Measurements from ENCODE around the gene PC.

PC gene

GRCh38 chr11:66910016-66910415, 48.2 kb downstream of the PC start:
- no peak for DNase-seq

GRCh38 chr11:66909181-66909580, 49.0 kb downstream of the PC start:
- no peak for DNase-seq

- no peak for DNase-seq
Measured at GRCh38 chr11:66907751-66908630, 50.2 kb downstream of the PC start.

DNA sequence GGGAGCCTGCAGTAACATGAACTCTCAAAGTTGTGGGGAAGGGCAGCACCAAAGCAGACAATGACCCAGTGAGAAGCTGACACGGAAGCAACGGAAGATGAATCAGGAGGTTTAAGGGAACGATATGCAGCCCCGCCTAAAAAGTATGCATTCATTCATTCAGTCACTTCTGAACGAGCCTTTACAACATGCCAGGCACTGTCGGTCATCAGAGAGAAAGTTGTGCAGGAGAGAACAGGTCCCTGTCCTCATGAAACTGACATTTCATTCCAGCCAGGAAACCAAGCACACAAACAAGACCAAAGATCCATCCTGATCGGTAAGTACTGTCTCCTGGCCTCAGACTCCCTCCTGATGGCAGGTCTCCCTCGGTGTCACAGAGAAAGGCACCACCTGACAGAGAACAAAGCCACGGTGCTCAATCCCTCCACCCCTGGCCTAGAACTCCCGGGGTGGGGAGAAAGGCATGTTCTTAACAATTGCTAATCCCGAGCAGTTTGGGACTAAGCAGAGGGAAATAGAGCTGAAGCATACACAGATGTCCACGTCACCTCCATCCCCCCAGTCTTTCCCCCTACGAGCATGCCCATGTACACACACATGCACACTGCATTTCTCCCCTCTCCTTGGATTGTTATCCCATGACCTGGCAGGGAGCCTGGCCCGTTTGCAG, 52.0 kb downstream of the PC start:
- DNase-seq: no peak

DNA sequence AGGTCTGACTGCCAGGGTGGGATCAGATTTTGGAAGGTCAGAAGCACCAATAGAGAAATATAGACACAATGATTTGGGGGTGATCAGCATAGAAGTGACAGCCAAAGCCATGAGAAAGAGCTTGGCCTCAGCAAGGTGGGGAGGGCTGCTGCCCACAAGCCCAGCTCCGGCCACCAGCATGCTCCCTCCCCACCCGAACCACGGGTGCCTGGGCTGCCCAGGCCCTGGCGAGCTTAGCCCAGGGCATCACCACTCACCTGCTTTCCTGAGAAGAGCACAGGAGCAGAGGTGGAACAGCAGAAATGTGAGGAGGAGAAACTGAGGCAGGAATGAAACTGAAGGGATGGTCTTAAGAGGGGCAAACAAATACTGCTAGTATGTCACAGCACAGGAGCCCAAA, 52.6 kb downstream of the PC start:
- DNase-seq: no peak

DNA sequence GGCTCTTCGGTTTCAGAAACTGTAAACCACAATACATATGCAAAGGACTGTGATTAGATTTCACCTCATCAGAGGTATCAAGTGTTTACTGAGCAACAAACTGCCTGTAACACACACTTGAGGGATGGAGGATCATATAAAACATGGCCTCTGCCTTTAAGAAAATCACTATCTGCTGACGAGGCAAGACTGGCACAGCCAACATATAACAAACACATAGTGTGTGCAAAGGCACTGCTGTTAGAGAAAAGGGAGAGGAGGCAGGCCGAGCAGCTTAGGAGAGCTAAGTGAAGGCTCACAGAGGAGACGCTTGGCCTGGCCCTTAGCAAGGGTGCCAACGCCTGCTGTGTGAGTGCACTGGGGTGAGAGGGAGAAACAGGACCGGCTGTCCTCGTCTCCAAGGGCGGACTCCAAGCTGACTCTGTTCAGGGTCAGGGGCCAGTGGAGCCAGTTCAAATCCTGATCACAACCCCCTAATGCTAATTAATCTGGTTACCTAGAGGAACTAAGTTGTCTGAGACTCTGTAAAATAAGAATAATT, 53.1 kb downstream of the PC start:
- no peak for DNase-seq

GRCh38 chr11:66904561-66904960, 53.6 kb downstream of the PC start:
- no peak for DNase-seq

DNA sequence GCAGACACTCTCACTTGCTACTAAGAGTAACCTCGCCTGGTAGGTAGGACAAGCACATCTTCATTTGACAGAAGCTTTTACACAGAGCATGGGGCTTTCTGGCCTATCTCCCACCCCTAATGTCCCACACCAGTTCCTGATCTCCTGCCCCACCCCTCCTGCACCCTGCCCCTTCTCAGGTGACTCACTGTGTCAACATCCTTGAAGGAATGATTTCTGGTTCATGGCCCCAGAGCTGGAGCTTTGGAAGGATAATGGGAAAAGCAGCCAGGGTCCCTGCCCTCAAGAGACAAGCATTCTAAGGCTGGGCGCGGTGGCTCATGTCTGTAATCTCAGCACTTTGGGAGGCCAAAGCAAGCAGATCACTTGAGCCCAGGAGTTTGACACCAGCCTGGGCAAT, 54.1 kb downstream of the PC start:
- no peak for DNase-seq

DNA sequence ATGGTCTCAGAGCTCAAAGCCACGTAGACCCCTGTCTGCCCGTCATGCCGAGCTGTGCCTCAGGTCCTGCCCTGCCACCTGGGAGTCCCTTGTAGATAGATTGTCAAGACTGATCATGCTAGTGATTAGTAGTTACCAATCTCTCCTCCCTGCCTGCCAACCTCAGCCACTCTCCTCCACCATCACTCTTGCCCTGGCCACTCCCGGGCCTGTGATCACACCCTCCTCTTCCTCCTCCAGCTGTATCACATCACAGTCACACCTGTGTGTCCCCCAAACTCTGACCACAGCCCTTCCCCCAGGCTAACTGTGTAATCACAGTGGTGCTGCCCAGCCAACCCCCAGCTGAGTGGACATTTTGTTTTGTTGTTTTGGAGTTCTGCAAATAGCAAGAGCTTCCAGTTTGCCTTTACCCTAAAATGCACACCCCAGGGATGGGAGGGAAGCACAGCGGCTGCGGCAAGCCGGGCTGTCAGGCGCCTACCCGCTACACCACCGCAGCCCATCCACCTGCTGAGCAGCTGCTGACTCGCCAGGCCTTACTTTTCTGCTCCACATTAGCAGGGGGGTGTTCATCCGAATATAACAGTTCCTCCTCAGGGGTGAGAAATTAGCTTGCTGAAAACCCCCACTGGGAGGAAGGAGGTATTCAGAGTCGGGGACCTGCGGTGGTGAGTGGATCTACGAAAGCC, 55.6 kb downstream of the PC start:
- no peak for DNase-seq

GRCh38 chr11:66901964-66902390, 56.2 kb downstream of the PC start:
- DNase-seq: no peak

GRCh38 chr11:66894141-66894540, 64.0 kb downstream of the PC start:
- no peak for DNase-seq

DNA sequence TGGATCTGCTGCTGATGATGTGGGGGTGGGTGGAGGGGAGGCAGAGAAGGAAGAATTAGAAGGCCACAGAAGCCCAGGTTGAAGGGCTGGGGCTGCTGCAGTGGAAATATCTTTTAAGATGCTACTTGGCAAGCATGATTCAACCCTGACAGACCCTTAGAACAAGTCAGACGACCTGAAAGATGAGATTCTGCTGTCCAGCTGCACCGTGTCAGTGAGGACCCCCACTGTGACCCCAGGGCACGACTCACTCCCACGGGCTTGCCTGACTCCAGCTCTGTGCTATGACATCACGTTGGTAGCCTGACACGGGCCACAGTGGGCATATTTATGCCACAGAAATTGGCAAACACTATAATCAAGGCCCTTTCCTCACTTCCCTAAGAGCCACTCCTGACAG, 65.3 kb downstream of the PC start:
- no peak for DNase-seq

DNA sequence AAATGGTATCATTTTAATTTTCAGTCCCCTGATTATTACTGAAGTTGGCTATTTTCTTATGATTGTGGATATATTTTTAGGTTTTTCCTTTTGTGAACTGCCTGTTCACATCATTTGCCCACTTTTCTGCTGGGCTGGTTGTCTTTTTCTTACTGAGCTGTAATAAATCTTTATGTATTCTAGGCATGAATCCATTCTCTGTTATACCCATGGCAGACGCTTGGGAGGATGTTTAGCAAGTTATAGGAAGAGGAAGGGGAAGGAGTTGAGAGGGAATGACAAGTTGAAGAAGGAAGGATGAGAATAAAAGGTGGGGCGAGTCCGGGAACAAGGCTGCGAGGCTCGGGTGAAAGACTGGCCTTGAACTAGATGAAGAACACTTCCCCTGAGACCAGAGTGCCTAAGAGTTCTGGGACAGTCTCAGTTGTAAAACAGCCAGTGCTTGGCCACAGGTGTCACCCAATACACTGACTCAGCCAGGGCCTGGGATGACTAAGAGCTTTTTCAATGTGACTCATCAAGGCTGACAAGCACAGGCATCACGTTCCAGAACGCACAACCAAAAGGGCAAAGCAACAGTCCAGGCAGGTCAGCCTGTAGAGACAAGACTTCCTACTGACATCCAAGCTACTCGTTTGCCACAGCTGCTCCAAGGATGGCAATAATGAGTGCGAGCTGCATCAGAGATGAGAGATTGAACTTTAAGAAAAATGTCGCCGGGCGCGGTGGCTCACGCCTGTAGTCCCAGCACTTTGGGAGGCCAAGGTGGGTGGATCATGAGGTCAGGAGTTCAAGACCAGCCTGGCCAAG, 66.1 kb downstream of the PC start:
- no peak for DNase-seq

DNA sequence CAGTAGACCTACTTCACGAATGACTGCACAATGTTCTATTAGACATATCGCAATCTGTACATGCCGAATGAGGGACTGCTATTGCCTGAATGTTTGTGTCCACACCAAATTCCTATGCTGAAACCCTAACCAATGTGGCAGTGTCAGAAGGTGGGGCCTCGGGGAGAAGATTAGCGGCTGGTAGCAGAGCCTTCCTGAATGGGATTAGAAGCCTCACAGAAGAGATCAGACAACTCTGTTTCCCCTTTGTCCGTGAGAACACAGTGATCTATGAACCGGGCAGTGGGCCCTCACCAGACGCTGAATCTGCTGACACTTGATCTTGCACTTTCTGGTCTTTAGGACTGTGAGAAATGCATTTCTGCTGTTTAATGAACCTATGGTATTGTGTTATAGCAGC, 68.2 kb downstream of the PC start:
- no peak for DNase-seq

- no peak for DNase-seq
Measured at GRCh38 chr11:66888282-66888681, 69.9 kb downstream of the PC start.

DNA sequence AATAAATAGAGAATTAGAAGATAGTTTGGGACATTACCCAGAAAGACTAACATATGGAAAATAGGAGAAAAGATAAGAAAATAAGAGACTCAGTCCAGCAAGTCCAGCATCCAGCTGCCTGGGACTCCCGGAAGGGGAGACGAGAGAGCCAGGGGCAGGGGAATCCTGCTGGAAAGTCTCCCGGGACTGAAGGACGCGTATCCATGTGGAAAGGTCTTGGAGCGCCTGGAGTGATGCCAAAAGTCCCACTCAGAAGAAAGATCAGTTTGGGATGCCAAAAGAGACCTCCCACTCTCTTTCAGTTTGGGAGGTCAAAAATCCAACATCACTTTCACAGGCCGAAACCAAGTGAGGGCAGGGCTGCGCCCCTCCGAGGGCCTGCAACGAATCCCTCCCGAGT, 70.7 kb downstream of the PC start:
- no peak for DNase-seq

- DNase-seq: no peak
Measured at GRCh38 chr11:66886671-66887221, 71.4 kb downstream of the PC start.

DNA sequence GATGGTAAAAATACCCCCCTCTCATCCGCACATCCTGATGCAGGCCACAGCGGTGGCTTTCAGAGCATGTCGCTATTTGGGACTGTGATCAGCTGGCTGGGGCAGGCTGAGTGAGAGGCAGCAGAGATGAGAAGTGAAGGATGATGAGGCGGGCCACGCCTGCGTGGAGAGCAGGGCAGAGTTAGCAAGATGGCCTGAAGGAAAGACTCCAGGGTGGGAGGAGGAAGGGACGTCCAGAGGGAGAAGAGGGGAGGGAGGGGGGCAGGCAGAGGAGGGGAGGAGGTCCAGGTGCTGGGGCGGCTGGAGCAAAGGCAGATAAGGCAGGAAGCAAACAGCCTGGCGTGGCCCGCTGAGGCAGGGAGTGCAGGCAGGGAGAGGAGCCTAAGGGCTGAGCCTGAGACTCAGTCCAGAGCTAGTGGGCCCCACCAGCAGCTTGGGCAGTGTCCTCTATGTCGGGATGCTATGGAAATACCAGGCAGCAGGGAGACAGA, 72.2 kb downstream of the PC start:
- no peak for DNase-seq

DNA sequence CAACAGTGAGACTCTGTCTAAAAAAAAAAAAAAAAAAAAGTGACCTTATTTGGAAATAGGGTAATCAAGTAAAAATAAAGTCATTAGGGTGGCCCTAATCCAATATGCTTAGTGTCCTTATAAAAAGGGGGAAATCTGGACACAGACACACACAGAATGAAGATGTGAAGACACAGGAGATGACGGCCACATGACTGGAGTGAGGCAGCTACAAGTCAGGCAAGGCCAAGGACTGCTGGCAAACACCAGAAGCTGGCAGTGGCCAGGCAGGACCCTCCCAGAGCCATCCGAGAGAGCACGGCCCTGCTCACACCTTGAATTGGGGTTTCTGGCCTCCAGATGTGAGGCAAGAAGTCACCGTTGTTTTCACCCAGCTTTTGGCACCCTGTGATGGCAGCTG, 72.7 kb downstream of the PC start:
- no peak for DNase-seq

- no peak for DNase-seq
Measured at GRCh38 chr11:66884443-66884842, 73.7 kb downstream of the PC start.

DNA sequence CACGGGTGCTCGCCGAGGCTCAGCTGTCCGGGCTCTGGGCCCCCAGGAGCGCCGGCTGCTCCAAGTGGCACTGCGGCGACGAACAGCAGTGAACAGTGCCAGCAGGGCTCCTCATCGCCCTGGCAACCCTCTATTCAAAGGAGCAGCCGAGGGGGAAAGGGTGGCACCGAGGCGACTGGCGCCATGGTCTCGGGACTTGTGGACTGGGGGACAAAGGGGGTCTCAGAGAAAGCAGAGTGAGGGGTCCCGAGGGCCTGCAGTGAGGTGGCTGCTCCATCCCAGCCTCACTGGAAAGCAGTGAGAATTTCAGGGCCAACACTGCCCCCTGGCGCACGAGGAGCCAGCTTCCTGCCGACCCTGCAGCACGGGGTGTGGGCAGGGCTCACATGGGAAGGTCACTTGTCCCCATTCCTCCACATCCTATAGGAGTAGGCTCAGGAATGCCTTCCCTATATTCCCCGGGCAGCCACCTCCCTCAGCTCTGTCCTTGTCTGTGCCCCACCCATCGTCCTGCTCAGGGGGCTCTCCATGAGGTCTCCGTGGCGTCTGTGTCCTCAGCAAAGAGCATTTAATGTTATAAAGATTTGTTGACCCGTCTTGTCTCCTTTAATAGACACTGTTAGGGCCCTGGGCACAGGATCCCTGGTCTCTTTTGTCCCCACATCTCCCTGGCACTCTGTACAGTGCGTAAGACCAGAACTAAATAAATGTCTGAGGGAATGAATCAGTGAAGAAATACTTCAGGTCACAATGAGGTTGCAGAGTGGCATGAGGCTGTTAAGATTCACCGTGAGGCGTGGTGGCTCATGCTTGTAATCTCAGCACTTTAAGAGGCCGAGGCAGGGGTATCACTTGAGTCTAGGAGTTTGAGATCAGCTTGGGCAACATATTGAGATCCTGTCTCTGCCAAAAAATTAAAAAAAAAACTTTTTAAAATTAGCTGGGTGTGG, 74.9 kb downstream of the PC start:
- DNase-seq: no peak
